Muscle layer of duodenum (tissue), 2 donors: ENCODE data around the gene NEK10.
"Not testable (repeated sequence)": the region's sequence is repeated elsewhere in the genome, so short reads cannot be mapped to it uniquely, and the experiment has no call there.

ENCODE experiments used
- H3K27ac ChIP-seq: one replicate; pipeline ENCODE4 v1.7.0; 2013; ENCODE audit warnings: mild to moderate bottlenecking, low read length
- H3K27me3 ChIP-seq: one replicate; pipeline ENCODE4 v1.7.0; 2013; ENCODE audit warnings: low read depth, mild to moderate bottlenecking, control low read depth, low read length
- H3K36me3 ChIP-seq, 2 donors: one replicate each; pipeline ENCODE4 v1.7.0; 2013; ENCODE audit warnings: low read length in 2 of 2, control low read depth in 1 of 2, mild to moderate bottlenecking in 1 of 2; ENCODE audit not compliant: insufficient read depth in 2 of 2, control insufficient read depth in 1 of 2
- H3K4me1 ChIP-seq, 2 donors: one replicate each; pipeline ENCODE4 v1.7.0; 2013; ENCODE audit warnings: low read length in 2 of 2, mild to moderate bottlenecking in 2 of 2, control low read depth in 1 of 2, moderate library complexity in 1 of 2; ENCODE audit not compliant: insufficient read depth in 2 of 2, control insufficient read depth in 1 of 2
- H3K4me3 ChIP-seq, 2 donors: one replicate each; pipeline ENCODE4 v1.7.0; 2013; ENCODE audit warnings: low read length in 2 of 2, low read depth in 1 of 2, mild to moderate bottlenecking in 1 of 2
- H3K9me3 ChIP-seq, 2 donors: one replicate each; pipeline ENCODE4 v1.7.0; 2013; ENCODE audit warnings: low read length in 2 of 2, control low read depth in 1 of 2, mild to moderate bottlenecking in 1 of 2; ENCODE audit not compliant: control insufficient read depth in 1 of 2
- donor health status: healthy.

NEK10 gene

DNA sequence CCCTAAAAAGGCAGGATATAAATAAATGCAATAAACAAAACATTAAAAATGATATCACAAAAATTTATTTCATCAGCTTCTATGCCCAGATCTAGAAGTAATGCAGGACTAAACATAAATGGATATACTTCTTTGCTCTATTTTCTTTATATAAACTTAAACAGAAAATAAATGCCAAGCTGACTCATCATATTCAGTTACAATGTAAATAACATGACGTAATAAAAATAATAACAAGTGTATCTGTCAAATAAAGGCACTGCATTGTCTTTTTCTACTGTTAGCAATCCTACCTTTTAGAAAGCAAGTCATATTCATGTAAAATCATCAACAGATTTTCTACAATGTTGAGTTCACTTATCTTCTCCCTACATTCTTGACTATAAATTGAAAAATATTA is 61.6 kb downstream of the NEK10 start:
- peaks cover 0 to 6% of the 10 kb centered on the region in 2 donors for H3K36me3 ChIP-seq
- peaks cover 0 to 12% of the 10 kb centered on the region in 2 donors for H3K4me1 ChIP-seq
- no peak overlapping the region for H3K4me3 ChIP-seq
- H3K27ac ChIP-seq = no peak overlapping the region
- no peaks in the 10 kb centered on the region for H3K9me3 ChIP-seq
- no peaks in the 10 kb centered on the region for H3K27me3 ChIP-seq

DNA sequence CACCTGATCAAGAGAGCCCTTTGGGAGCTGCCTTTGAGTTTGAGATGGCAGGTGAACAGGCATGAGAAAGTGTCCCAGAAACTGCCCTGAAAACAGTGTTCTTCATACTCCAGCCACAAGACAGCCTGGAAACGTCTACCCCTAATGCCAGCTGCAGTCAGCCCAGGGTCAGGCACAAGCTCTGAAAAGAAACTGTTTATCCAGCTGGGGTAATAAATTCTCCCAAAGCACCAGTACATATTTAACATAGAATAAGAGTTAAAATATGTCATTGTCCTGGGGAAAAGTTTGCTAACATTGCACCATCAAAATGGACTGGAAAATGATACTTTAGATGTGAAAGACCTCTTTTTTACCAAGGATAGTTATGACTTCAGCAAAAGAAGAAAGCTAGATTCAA is 66.3 kb downstream of the NEK10 start:
- H3K36me3 ChIP-seq = peaks cover 0 to 13% of the 10 kb centered on the region in 2 donors

GRCh38 chr3:27298981-27299380 is 70.2 kb downstream of the NEK10 start:
- H3K27ac ChIP-seq, H3K36me3 ChIP-seq, H3K27me3 ChIP-seq, H3K4me3 ChIP-seq, H3K9me3 ChIP-seq: not testable (repeated sequence)
- H3K4me1 ChIP-seq = peaks cover 0 to 19% of the 10 kb centered on the region in 2 donors

More for the DNA sequence above, 66.3 kb downstream of the NEK10 start:
- Histone ChIP-seq H3K9me3 (peaks cover 0 to 9% of the 10 kb centered on the region in 2 donors), H3K27ac (no peak overlapping the region), H3K4me1 (peaks cover 0 to 6% of the 10 kb centered on the region in 2 donors), H3K27me3 (no peaks in the 10 kb centered on the region), H3K4me3 (no peak overlapping the region)

DNA sequence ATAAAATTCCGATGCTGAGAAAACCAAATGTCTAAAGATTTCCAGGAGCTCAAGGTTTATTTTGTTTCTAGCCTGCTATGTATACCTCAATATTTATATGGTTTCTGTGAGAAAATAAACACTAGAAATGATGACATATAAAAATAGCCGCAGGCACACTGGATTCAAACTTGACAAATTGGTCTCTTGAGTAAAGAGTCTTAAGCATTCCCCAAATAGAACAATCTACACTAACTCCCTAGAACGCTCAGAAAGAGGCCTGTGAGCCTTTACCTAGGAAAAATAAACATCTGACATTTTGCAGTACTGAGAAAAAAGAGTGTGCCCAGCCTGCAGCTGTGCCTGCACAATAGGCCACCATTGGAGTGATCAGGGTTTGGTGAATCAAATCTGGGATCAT is 75.2 kb downstream of the NEK10 start:
- Histone ChIP-seq H3K36me3 (no peaks in the 10 kb centered on the region), H3K27me3 (no peaks in the 10 kb centered on the region), H3K4me3 (no peak overlapping the region), H3K4me1 (peaks cover 0 to 35% of the 10 kb centered on the region in 2 donors), H3K27ac (no peak overlapping the region), H3K9me3 (no peaks in the 10 kb centered on the region)

- Histone ChIP-seq H3K4me3 (no peak overlapping the region), H3K36me3 (no peaks in the 10 kb centered on the region), H3K4me1 (peaks cover 0 to 35% of the 10 kb centered on the region in 2 donors), H3K27ac (no peak overlapping the region), H3K27me3 (no peaks in the 10 kb centered on the region), H3K9me3 (no peaks in the 10 kb centered on the region)
These were observed 78.4 kb downstream of the NEK10 start for GRCh38 chr3:27290760-27291159.

- Histone ChIP-seq H3K4me3 (no peak overlapping the region), H3K27ac (no peak overlapping the region), H3K4me1 (peaks cover 0 to 32% of the 10 kb centered on the region in 2 donors), H3K36me3 (no peaks in the 10 kb centered on the region), H3K27me3 (no peaks in the 10 kb centered on the region), H3K9me3 (no peaks in the 10 kb centered on the region)
These were observed 79.3 kb downstream of the NEK10 start for GRCh38 chr3:27289769-27290413.

DNA sequence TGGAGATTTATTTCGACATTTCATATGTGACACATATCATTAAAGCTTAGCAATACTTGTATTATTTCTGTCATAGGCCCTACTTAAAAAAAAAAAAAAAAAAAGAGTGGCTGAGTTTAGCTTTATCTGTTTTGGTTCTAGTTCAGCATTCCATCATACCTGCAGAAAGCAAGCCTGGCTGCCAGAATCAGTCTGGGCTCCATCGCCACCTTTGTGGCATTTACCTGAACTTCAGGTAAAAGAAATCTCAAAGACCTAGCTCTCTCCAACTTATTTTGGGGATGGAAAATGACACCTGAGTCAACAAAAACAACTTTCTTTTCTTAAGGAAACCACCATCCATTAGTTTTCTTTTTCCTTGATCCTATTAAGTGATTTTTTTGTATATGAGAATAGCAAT is 82.1 kb downstream of the NEK10 start:
- no peak overlapping the region for H3K4me3 ChIP-seq
- no peak overlapping the region for H3K27ac ChIP-seq
- no peaks in the 10 kb centered on the region for H3K9me3 ChIP-seq
- peaks cover 0 to 12% of the 10 kb centered on the region in 2 donors for H3K4me1 ChIP-seq
- H3K27me3 ChIP-seq = no peaks in the 10 kb centered on the region
- no peaks in the 10 kb centered on the region for H3K36me3 ChIP-seq

DNA sequence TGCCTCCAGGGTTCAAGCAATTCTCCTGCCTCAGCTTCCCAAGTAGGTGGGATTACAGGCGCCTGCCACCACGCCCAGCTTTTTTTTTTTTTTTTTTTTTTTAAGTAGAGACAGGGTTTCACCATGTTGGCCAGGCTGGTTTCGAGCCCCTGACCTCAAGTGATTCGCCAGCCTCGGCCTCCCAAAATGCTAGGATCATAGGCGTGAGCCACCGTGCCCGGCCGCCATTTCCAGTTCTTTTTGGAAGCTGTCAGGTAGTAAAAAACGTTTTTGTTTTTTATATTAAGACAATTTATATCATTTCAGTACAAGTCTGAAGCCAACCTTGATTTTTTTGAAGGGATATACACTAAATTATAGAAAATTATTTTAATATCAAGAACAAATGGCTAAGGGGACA is 82.7 kb downstream of the NEK10 start:
- not testable (repeated sequence) for H3K27me3 ChIP-seq, H3K27ac ChIP-seq, H3K9me3 ChIP-seq, H3K4me3 ChIP-seq, H3K36me3 ChIP-seq
- H3K4me1 ChIP-seq = peaks cover 0 to 12% of the 10 kb centered on the region in 2 donors

DNA sequence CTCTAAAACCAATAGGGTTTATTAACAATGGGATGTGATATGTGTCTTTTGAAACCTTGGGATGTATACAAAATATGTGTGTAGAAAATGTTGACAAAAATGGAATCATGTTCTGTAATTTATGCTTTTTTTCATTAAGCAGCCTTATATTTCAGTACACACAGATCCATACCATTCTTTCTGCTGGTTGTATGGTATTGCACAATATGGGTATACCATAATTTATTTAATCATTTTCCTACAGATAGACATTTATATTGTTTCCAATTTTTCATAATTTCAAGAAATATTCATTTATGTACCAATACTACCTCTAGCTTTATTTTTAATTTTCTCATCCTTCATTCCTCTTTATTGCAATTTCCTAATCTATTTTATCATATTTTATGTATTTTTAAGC is 83.5 kb downstream of the NEK10 start:
- H3K4me1 ChIP-seq = peaks cover 0 to 12% of the 10 kb centered on the region in 2 donors
- H3K36me3 ChIP-seq = no peaks in the 10 kb centered on the region
- H3K27ac ChIP-seq = no peak overlapping the region
- H3K27me3 ChIP-seq = no peaks in the 10 kb centered on the region
- H3K9me3 ChIP-seq = no peaks in the 10 kb centered on the region
- H3K4me3 ChIP-seq = no peak overlapping the region

DNA sequence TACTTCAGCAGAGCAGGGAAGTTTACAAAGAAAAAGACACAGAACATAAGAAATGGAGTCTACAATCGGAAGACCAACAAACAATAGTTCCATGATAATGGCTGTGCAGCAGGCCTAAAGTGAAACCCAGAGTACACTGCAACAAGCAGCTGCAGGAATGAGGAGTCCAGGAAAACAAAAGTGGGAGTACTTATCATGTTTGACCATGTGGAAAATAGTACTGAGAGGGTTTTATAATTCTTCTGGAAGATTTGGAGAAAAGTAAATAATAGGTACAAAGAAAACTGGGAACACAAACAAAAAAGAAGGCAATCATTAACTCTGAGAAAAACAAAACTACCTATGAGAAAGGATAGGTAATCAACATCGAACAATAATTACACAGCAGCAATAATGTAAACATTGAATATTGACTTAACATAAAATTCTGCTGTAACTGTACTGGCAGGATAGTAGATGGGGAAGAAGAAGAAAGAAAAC is 87.5 kb downstream of the NEK10 start:
- Histone ChIP-seq H3K36me3 (no peaks in the 10 kb centered on the region), H3K27ac (no peak overlapping the region), H3K4me3 (no peak overlapping the region), H3K27me3 (no peaks in the 10 kb centered on the region), H3K4me1 (no peaks in the 10 kb centered on the region), H3K9me3 (no peaks in the 10 kb centered on the region)

DNA sequence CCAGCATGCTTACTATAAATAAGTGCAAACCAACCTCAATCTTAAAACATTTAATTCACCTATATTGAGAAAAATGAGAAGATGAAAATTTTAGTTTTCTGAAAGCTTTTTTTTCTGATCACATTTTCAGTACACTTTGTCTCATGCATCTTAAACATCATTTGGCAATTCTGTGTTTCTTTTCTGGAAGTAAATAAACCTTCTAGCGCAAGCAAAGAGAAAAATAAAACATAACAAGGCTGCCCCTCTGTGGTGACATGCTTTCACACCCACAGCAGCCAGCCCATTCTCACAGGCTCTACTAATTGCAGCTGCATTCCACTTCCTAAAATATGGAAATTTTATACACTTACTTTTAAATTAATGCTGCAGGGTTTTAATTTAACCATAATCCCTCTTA is 90.1 kb downstream of the NEK10 start:
- H3K4me3 ChIP-seq = no peak overlapping the region

More for the DNA sequence above, 90.1 kb downstream of the NEK10 start:
- H3K9me3 ChIP-seq = no peaks in the 10 kb centered on the region
- H3K36me3 ChIP-seq = no peaks in the 10 kb centered on the region
- no peaks in the 10 kb centered on the region for H3K4me1 ChIP-seq
- no peak overlapping the region for H3K27ac ChIP-seq
- H3K27me3 ChIP-seq = no peaks in the 10 kb centered on the region
